Spleen (tissue), 11 donors: Measurements from ENCODE around the gene MGMT. TPM values are rescaled to one million over a fixed set of nuclear protein-coding genes. Genes with fewer than 3 reads are reported as not detected.

Source experiments
- DNase-seq: peaks from one replicate; pipeline ENCODE4 v3.0.0-alpha.2; 2020
- H3K27ac ChIP-seq, 8 donors: fragments of 200-600 bp; sonication (generic) in 7 of 8; 1 replicate in 4 of 8; 2 replicates in 4 of 8; pipeline versions ENCODE4 v1.5.0 to v1.8.0; 2016 to 2021; ENCODE audit warnings: inconsistent platforms in 4 of 8, mild to moderate bottlenecking in 4 of 8, moderate library complexity in 1 of 8
- H3K27me3 ChIP-seq, 7 donors: fragments of 200-600 bp; sonication (generic) in 6 of 7; replicated peaks in 1 of 7; 1 replicate in 4 of 7; 2 replicates in 3 of 7; pipeline versions ENCODE4 v1.5.0 to v1.8.0; 2016 to 2021; ENCODE audit warnings: inconsistent platforms in 3 of 7, mild to moderate bottlenecking in 1 of 7
- H3K36me3 ChIP-seq, 6 donors: fragments of 200-600 bp; sonication (generic) in 5 of 6; 1 replicate in 4 of 6; 2 replicates in 2 of 6; pipeline versions ENCODE4 v1.5.0 to v1.8.0; 2016 to 2021; ENCODE audit warnings: inconsistent platforms in 2 of 6
- H3K4me1 ChIP-seq, 6 donors: fragments of 200-600 bp; sonication (generic) in 5 of 6; 1 replicate in 3 of 6; 2 replicates in 3 of 6; pipeline versions ENCODE4 v1.5.0 to v1.8.0; 2016 to 2021; ENCODE audit warnings: inconsistent platforms in 3 of 6
- H3K4me3 ChIP-seq, 8 donors: fragments of 200-600 bp; sonication (generic) in 7 of 8; 1 replicate in 4 of 8; 2 replicates in 4 of 8; pipeline versions ENCODE4 v1.5.0 to v1.8.0; 2016 to 2021; ENCODE audit warnings: inconsistent platforms in 4 of 8, mild to moderate bottlenecking in 4 of 8, moderate library complexity in 2 of 8
- H3K9me3 ChIP-seq, 8 donors: fragments of 200-600 bp; sonication (generic) in 7 of 8; 1 replicate in 4 of 8; 2 replicates in 4 of 8; pipeline versions ENCODE4 v1.5.0 to v1.8.0; 2016 to 2021; ENCODE audit warnings: inconsistent platforms in 4 of 8
- CTCF ChIP-seq, 11 experiments: fragments of 200-600 bp in 7 of 11; fragments of 450-650 bp in 4 of 11; sonication (generic) in 4 of 11; IDR thresholded peaks in 8 of 11; conservative IDR thresholded peaks in 3 of 11; 1 replicate in 7 of 11; 2 replicates in 4 of 11; pipeline versions ENCODE4 v1.4.0 to v1.8.0; 2016 to 2021; ENCODE audit warnings: antibody characterized with exemption in 11 of 11, inconsistent platforms in 4 of 11, mild to moderate bottlenecking in 1 of 11
- POLR2A ChIP-seq, 3 donors: fragments of 450-650 bp; IDR thresholded peaks; one replicate each; pipeline ENCODE4 v1.5.1; 2017; ENCODE audit warnings: antibody characterized with exemption in 3 of 3, mild to moderate bottlenecking in 1 of 3
- POLR2AphosphoS5 ChIP-seq, 3 donors: sonication (generic); formaldehyde crosslinking; IDR thresholded peaks; one replicate each; pipeline ENCODE4 v1.5.1; 2017; ENCODE audit warnings: antibody characterized with exemption in 3 of 3
- WGBS, 5 donors: extraction: QIAGEN DNeasy Blood & Tissue Kit in 3 of 5; methylation state at CpG; one replicate each; pipeline versions ENCODE4 v1.1.5 to v1.1.7; 2013 to 2018; 5-methylcytosine and 5-hydroxymethylcytosine counted together
- intact Hi-C: fragments of 100-400 bp; cut with DNase I; formaldehyde crosslinking; loops from one replicate; pipeline ENCODE4 v1.15.0; 2023; ENCODE audit warnings: low total_unique reads
- polyA plus RNA-seq, 3 donors: library from polyadenylated mRNA; stranded (reverse); fragments of 200-250 nt; gene quantifications; one replicate each; pipeline ENCODE4 v1.2.1, GENCODE V29; 2013
- total RNA-seq, 7 donors: library from RNA; depleted of rRNA in 3 of 7; stranded (reverse); fragments of >200 nt in 3 of 7; fragmentation: NEBNext Ultra II Directional in 4 of 7; extraction: Animal tissue kit (Norgen Biotek cat#: 25700) in 4 of 7; gene quantifications; one replicate each; pipeline versions ENCODE4 v1.1.0 to v1.2.1, GENCODE V29; 2016 to 2021
- donor health status: healthy with polysubstance abuse.
- donor health status: DM: no; HTN: no; CAD: no; lungs with moderate emphysema.
- donor health status: DM: no; HTN: no; CAD: no.
- donor health status: Bipolar disorder and iron deficiency.
- donor health status: healthy.
- donor health status: DM: no; HTN: no; CAD: no.
- donor health status: DM: yes; HTN: yes; CAD: no.

MGMT gene
- total and polyA plus RNA-seq, 10 donors: 14.3 to 33.4 (median 21.7) TPM

GRCh38 chr10:129580901-129581300 lies 113.9 kb downstream of the MGMT start:
- no peak overlapping the region for H3K4me3 ChIP-seq
- peaks cover 0 to 57% (median 21%) of the 10 kb centered on the region in 8 donors for H3K9me3 ChIP-seq
- H3K36me3 ChIP-seq: peaks cover 0 to 12% (median 0%) of the 10 kb centered on the region in 6 donors
- TF ChIP-seq POLR2A (IDR thresholded peaks at IDR 0.05) (no peak), POLR2AphosphoS5 (IDR thresholded peaks at IDR 0.05) (peak in 1 of 3 donors; percentile 56)
- H3K27ac ChIP-seq: no peak overlapping the region
- DNase-seq: no peak
- H3K27me3 ChIP-seq: no peaks in the 10 kb centered on the region
- H3K4me1 ChIP-seq: no peaks in the 10 kb centered on the region
- WGBS, 5 donors: 68 to 92% (median 81%) methylated on average over 9 of the region's 9 CpGs
- intact Hi-C loops: no loop called here

- intact Hi-C loops: no loop called here
- Histone ChIP-seq H3K4me1 (no peaks in the 10 kb centered on the region), H3K36me3 (peaks cover 0 to 12% (median 0%) of the 10 kb centered on the region in 6 donors), H3K27ac (no peak overlapping the region), H3K4me3 (no peak overlapping the region), H3K9me3 (peaks cover 7 to 67% (median 31%) of the 10 kb centered on the region in 8 donors), H3K27me3 (no peaks in the 10 kb centered on the region)
- DNase-seq: no peak
- no peak for TF ChIP-seq POLR2AphosphoS5 (IDR thresholded peaks at IDR 0.05)
- no peak for TF ChIP-seq POLR2A (IDR thresholded peaks at IDR 0.05)
- no peak for TF ChIP-seq CTCF (IDR thresholded peaks at IDR 0.05 in 8 of 11, conservative IDR thresholded peaks at IDR 0.05 in 3 of 11)
- WGBS, 5 donors: 85 to 93% (median 88%) methylated on average over 19 of the region's 19 CpGs
Measured at GRCh38 chr10:129581827-129582411, 114.9 kb downstream of the MGMT start.

- Histone ChIP-seq H3K36me3 (peaks cover 0 to 27% (median 2%) of the 10 kb centered on the region in 6 donors), H3K27ac (no peak overlapping the region), H3K9me3 (peaks cover 8 to 81% (median 50%) of the 10 kb centered on the region in 8 donors), H3K27me3 (no peaks in the 10 kb centered on the region), H3K4me3 (no peak overlapping the region), H3K4me1 (no peaks in the 10 kb centered on the region)
- no peak for DNase-seq
- TF ChIP-seq POLR2A (IDR thresholded peaks at IDR 0.05): no peak
- peak in 1 of 3 donors; percentile 36 for TF ChIP-seq POLR2AphosphoS5 (IDR thresholded peaks at IDR 0.05)
- 73 to 88% (median 87%) methylated on average over 8 of the region's 8 CpGs for WGBS, 5 donors
- intact Hi-C loops: no loop called here
Measured at GRCh38 chr10:129583831-129584230, 116.8 kb downstream of the MGMT start.

- H3K4me1 ChIP-seq: no peaks in the 10 kb centered on the region
- 92 to 98% (median 93%) methylated on average over 2 of the region's 2 CpGs for WGBS, 5 donors
- H3K27me3 ChIP-seq: no peaks in the 10 kb centered on the region
- H3K27ac ChIP-seq: no peak overlapping the region
- DNase-seq: no peak
- no peak overlapping the region for H3K4me3 ChIP-seq
- H3K9me3 ChIP-seq: peaks cover 8 to 76% (median 53%) of the 10 kb centered on the region in 8 donors
- peaks cover 0 to 43% (median 4%) of the 10 kb centered on the region in 6 donors for H3K36me3 ChIP-seq
- intact Hi-C loops: no loop called here
- TF ChIP-seq POLR2A (IDR thresholded peaks at IDR 0.05) (no peak), POLR2AphosphoS5 (IDR thresholded peaks at IDR 0.05) (no peak), CTCF (IDR thresholded peaks at IDR 0.05 in 8 of 11, conservative IDR thresholded peaks at IDR 0.05 in 3 of 11) (no peak)
Measured at GRCh38 chr10:129586898-129587443, 119.9 kb downstream of the MGMT start.

DNA sequence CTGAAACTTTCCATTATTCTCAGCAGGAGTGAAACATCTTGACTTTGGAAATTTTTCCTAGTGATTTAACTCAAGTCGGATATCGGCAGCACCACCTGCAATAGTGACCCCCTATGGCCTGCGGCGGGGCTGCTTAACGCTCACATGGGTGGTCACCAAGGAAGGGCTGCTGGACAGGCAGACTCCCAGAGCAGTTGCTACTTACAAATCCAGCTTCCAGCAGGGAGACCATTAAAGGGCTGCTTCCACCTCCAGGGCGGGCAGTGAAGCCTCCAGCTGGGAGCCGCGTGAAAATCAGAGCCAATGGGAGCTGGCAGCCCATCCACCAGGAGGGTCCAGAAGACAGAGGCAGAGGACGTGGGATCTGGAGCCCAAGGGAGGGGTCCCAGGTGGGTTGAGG lies 122.5 kb downstream of the MGMT start:
- WGBS, 5 donors: 94 to 98% (median 97%) methylated on average over 9 of the region's 9 CpGs
- Histone ChIP-seq H3K27ac (no peak overlapping the region), H3K4me3 (no peak overlapping the region), H3K9me3 (peaks cover 8 to 78% (median 54%) of the 10 kb centered on the region in 8 donors), H3K4me1 (no peaks in the 10 kb centered on the region), H3K36me3 (peaks cover 0 to 45% (median 4%) of the 10 kb centered on the region in 6 donors), H3K27me3 (no peaks in the 10 kb centered on the region)
- DNase-seq: no peak
- no peak for TF ChIP-seq CTCF (IDR thresholded peaks at IDR 0.05 in 8 of 11, conservative IDR thresholded peaks at IDR 0.05 in 3 of 11)
- TF ChIP-seq POLR2A (IDR thresholded peaks at IDR 0.05): no peak
- TF ChIP-seq POLR2AphosphoS5 (IDR thresholded peaks at IDR 0.05): no peak
- intact Hi-C loops: no loop called here
